ENCODE results near the gene KIF26A. TPM values are rescaled to one million over a fixed set of nuclear protein-coding genes. Genes with fewer than 3 reads are reported as not detected.
A peak's percentile ranks its signal among the peaks of the same experiment; 100 is the strongest.

Gene KIF26A
- total and polyA plus RNA-seq, 2 experiments from 2014 or later, result 5.6 to 103 TPM

- no peak overlapping the region for H3K27ac Mint-ChIP-seq
- peaks cover 12% of the 10 kb centered on the region for H3K27me3 Mint-ChIP-seq (ENCODE audit: insufficient read depth, low read depth, poor library complexity)
- peak overlapping the region; percentile 79 for H3K27ac ChIP-seq (ENCODE audit: low read depth)
- H4K20me1 ChIP-seq (replicated peaks; ENCODE audit: insufficient read depth), result no peaks in the 10 kb centered on the region
- no peaks in the 10 kb centered on the region for H3K36me3 ChIP-seq (ENCODE audit: insufficient read depth)
- H2AFZ ChIP-seq, result no peak overlapping the region
- H3K9me2 ChIP-seq (ENCODE audit: insufficient read depth), result no peaks in the 10 kb centered on the region
- DNase-seq (ENCODE audit: low spot score) (peak; percentile 75), ATAC-seq (peak; percentile 61)
- TF ChIP-seq ZNF114 (CRISPR knock-in tag; IDR thresholded peaks at IDR 0.05), result no peak
- no peak for TF ChIP-seq JUNB (IDR thresholded peaks at IDR 0.05; ENCODE audit: unreplicated experiment)
- no peak for TF ChIP-seq EZH2 (IDR thresholded peaks at IDR 0.05; ENCODE audit: low read depth, unreplicated experiment)
- no peak for TF ChIP-seq CREB1 (CRISPR knock-in tag; IDR thresholded peaks at IDR 0.05; ENCODE audit: low read depth)
- no peak for TF ChIP-seq POLR2AphosphoS5 (IDR thresholded peaks at IDR 0.05; ENCODE audit: low read depth)
- TF ChIP-seq ZNF462 (CRISPR knock-in tag; IDR thresholded peaks at IDR 0.05), result no peak
- no peak for TF ChIP-seq ETS1 (IDR thresholded peaks at IDR 0.05)
- no peak for TF ChIP-seq CTCF (conservative IDR thresholded peaks at IDR 0.05; ENCODE audit: low read depth in 2 of 2)
- no peak for TF ChIP-seq NANOG (IDR thresholded peaks at IDR 0.05; ENCODE audit: borderline replicate concordance)
- no peak for TF ChIP-seq ZNF331 (CRISPR knock-in tag; IDR thresholded peaks at IDR 0.05; ENCODE audit: low read depth)
- TF ChIP-seq EZH2phosphoT487 (IDR thresholded peaks at IDR 0.05; ENCODE audit: unreplicated experiment), result no peak
- no peak for TF ChIP-seq REST (IDR thresholded peaks at IDR 0.05; ENCODE audit: unreplicated experiment)
- TF ChIP-seq STAT1 (IDR thresholded peaks at IDR 0.05; ENCODE audit: unreplicated experiment), result no peak
- no peak overlapping the region for H3K4me3 Mint-ChIP-seq
- no peaks in the 10 kb centered on the region for H3K27me3 ChIP-seq (ENCODE audit: insufficient read depth)
- H3K4me3 ChIP-seq, result peak overlapping the region; percentile 42; the same call in 1 of the 2 replicates
- H3K4me1 Mint-ChIP-seq, result peaks cover 28% of the 10 kb centered on the region
- peak overlapping the region; percentile 72 for H3K4me2 ChIP-seq
- H3K36me3 Mint-ChIP-seq (ENCODE audit: low read depth), result no peaks in the 10 kb centered on the region; the same call in 2 of the 3 replicates
- 0 out of 2 replicates have a peak, but pooled peaks cover 5% of the 10 kb centered on the region for H3F3A ChIP-seq (replicated peaks; ENCODE audit: low read depth)
- no peaks in the 10 kb centered on the region for H3K9me3 Mint-ChIP-seq
- H3K4me1 ChIP-seq (ENCODE audit: insufficient read depth), result peaks cover 21% of the 10 kb centered on the region
- peaks cover 78% of the 10 kb centered on the region for H3K79me2 ChIP-seq (replicated peaks; ENCODE audit: insufficient read depth)
Observed at GRCh38 chr14:104149617-104150135, 11.3 kb downstream of the KIF26A start.
